HCT116 (cell line): ENCODE results near the gene PRRT4. TPM values are rescaled to one million over a fixed set of nuclear protein-coding genes. Genes with fewer than 3 reads are reported as not detected.

ENCODE experiments used
- ATAC-seq: fragments of 200-7000 bp; cut with Tn5 transposase; 2 replicates; pipeline ENCODE4 v1.9.1; 2020; ENCODE audit warnings: mild to moderate bottlenecking, moderate library complexity
- BruUV-seq: library from RNA; stranded (reverse); fragments of 400-500 nt; replicated peaks from 2 replicates; lab custom pipeline; 2021; lab: Mats Ljungman, UMichigan
- CTCF ChIA-PET: fragments of 300-600 bp; sonication (Branson Sonifier 250); formaldehyde crosslinking; loops from one replicate; lab custom pipeline; 2021; ENCODE audit warnings: antibody characterized with exemption; lab: Charles Lee
- POLR2A ChIA-PET: fragments of 300-600, 350-600 bp; sonication (Branson Sonifier 250); formaldehyde crosslinking; loops from one replicate; lab custom pipeline; 2021; ENCODE audit warnings: antibody characterized with exemption; lab: Charles Lee
- RAD21 ChIA-PET, 2 experiments: fragments of 300-600 bp; sonication (Branson Sonifier 250); formaldehyde crosslinking; loops; one replicate each; lab custom pipeline; 2023; ENCODE audit warnings: low total read pairs in 2 of 2; ENCODE audit not compliant: uncharacterized antibody in 2 of 2, unreplicated experiment in 2 of 2, low non-redundant PET in 1 of 2; lab: Charles Lee
- DNase-seq: peaks from one replicate; pipeline ENCODE4 v3.0.0-alpha.2; 2010; ENCODE audit warnings: low read depth, low spot score
- H2AFZ ChIP-seq: fragments of 200-600 bp; shearing (Covaris generic), sonication (generic); 2 replicates; pipeline ENCODE4 v1.6.1; 2017; ENCODE audit warnings: low read depth, mixed run types, mixed read lengths, antibody characterized with exemption, low read length; ENCODE audit not compliant: poor library complexity, severe bottlenecking
- H3K27ac ChIP-seq: 2 replicates; pipeline ENCODE4 v1.5.1; 2012; ENCODE audit warnings: low read depth, low read length
- H3K27me3 ChIP-seq: fragments of 200-600 bp; sonication (generic); 2 replicates; pipeline ENCODE4 v1.6.1; 2016; ENCODE audit warnings: mixed run types, low read length, mixed read lengths; ENCODE audit not compliant: insufficient read depth
- H3K36me3 ChIP-seq, 2 experiments: fragments of 200-500 bp in 1 of 2; fragments of 200-600 bp in 1 of 2; sonication (Bioruptor generic) in 1 of 2; sonication (generic) in 1 of 2; 2 replicates each; pipeline versions ENCODE4 v1.5.1 to v1.6.1; 2014 to 2016; ENCODE audit warnings: low read length in 2 of 2, inconsistent platforms in 1 of 2, mixed read lengths in 1 of 2, mixed run types in 1 of 2; ENCODE audit not compliant: insufficient read depth in 2 of 2, control insufficient read depth in 1 of 2
- H3K4me1 ChIP-seq, 2 experiments: fragments of 200-600 bp in 1 of 2; sonication (generic) in 1 of 2; 2 replicates each; pipeline versions ENCODE4 v1.5.1 to v1.6.1; 2012 to 2017; ENCODE audit warnings: low read length in 2 of 2, inconsistent platforms in 1 of 2, mild to moderate bottlenecking in 1 of 2, mixed read lengths in 1 of 2, mixed run types in 1 of 2, moderate library complexity in 1 of 2; ENCODE audit not compliant: insufficient read depth in 2 of 2, control insufficient read depth in 1 of 2
- H3K4me2 ChIP-seq: fragments of 200-600 bp; sonication (generic); 2 replicates; pipeline ENCODE4 v1.6.1; 2017; ENCODE audit warnings: mixed run types, low read length, mixed read lengths
- H3K4me3 ChIP-seq, 2 experiments: fragments of 200-600 bp in 1 of 2; sonication (generic) in 1 of 2; replicated peaks in 1 of 2; 2 replicates each; pipeline ENCODE4 v1.5.1; 2011 to 2016; ENCODE audit warnings: low read length in 2 of 2, control low read depth in 1 of 2, low read depth in 1 of 2, mild to moderate bottlenecking in 1 of 2, mixed read lengths in 1 of 2, mixed run types in 1 of 2
- H3K79me2 ChIP-seq: fragments of 200-600 bp; sonication (generic); 2 replicates; pipeline ENCODE4 v1.6.1; 2017; ENCODE audit warnings: mild to moderate bottlenecking, mixed run types, low read length, moderate library complexity, mixed read lengths; ENCODE audit not compliant: insufficient read depth
- H3K9ac ChIP-seq: fragments of 200-600 bp; sonication (generic); 2 replicates; pipeline ENCODE4 v1.6.1; 2016; ENCODE audit warnings: low read length, mixed read lengths
- H3K9me2 ChIP-seq: fragments of 200-600 bp; sonication (generic), shearing (Covaris generic); 2 replicates; pipeline ENCODE4 v1.6.1; 2017; ENCODE audit warnings: mixed run types, mild to moderate bottlenecking, moderate library complexity; ENCODE audit not compliant: insufficient read depth
- H3K9me3 ChIP-seq, 2 experiments: fragments of 200-500 bp in 1 of 2; fragments of 200-600 bp in 1 of 2; sonication (Bioruptor generic) in 1 of 2; sonication (generic) in 1 of 2; 2 replicates each; pipeline ENCODE4 v1.6.1; 2014 to 2017; ENCODE audit warnings: low read length in 2 of 2, mixed read lengths in 2 of 2, inconsistent platforms in 1 of 2, low read depth in 1 of 2, mild to moderate bottlenecking in 1 of 2, mixed run types in 1 of 2, moderate library complexity in 1 of 2; ENCODE audit not compliant: control insufficient read depth in 1 of 2, insufficient read depth in 1 of 2
- H4K20me1 ChIP-seq: fragments of 200-600 bp; sonication (generic), shearing (Covaris generic); 2 replicates; pipeline ENCODE4 v1.6.1; 2017; ENCODE audit warnings: mixed run types, mild to moderate bottlenecking, moderate library complexity; ENCODE audit not compliant: insufficient read depth
- ATF3 ChIP-seq: IDR thresholded peaks from 2 replicates; pipeline ENCODE4 v1.6.1; 2012
- CEBPB ChIP-seq: IDR thresholded peaks from 2 replicates; pipeline ENCODE4 v1.6.1; 2012; ENCODE audit warnings: low read depth
- CTCF ChIP-seq, 3 experiments: fragments of 200-600 bp in 1 of 3; sonication (generic) in 1 of 3; IDR thresholded peaks in 2 of 3; conservative IDR thresholded peaks in 1 of 3; 2 replicates each; pipeline ENCODE4 v1.5.1; 2012 to 2017; ENCODE audit warnings: low read depth in 2 of 3, low read length in 2 of 3, antibody characterized with exemption in 1 of 3, borderline replicate concordance in 1 of 3, control low read depth in 1 of 3, mild to moderate bottlenecking in 1 of 3, mixed read lengths in 1 of 3, mixed run types in 1 of 3, moderate library complexity in 1 of 3; ENCODE audit not compliant: insufficient read depth in 1 of 3
- EGR1 ChIP-seq: IDR thresholded peaks from 2 replicates; pipeline ENCODE4 v1.6.1; 2012; ENCODE audit warnings: low read depth
- ELF1 ChIP-seq: IDR thresholded peaks from 2 replicates; pipeline ENCODE4 v1.6.1; 2012; ENCODE audit warnings: low read depth, borderline replicate concordance
- EZH2 ChIP-seq: fragments of 200-600 bp; sonication (generic); IDR thresholded peaks from 2 replicates; pipeline ENCODE4 v1.6.1; 2017; ENCODE audit warnings: antibody characterized with exemption, mixed run types
- EZH2phosphoT487 ChIP-seq: fragments of 200-600 bp; IDR thresholded peaks from 2 replicates; pipeline ENCODE4 v1.6.1; 2018; ENCODE audit warnings: antibody characterized with exemption, borderline replicate concordance
- FOSL1 ChIP-seq: IDR thresholded peaks from 2 replicates; pipeline ENCODE4 v1.6.1; 2012; ENCODE audit warnings: low read depth
- JUND ChIP-seq: IDR thresholded peaks from 2 replicates; pipeline ENCODE4 v1.6.1; 2012
- POLR2A ChIP-seq: IDR thresholded peaks from 2 replicates; pipeline ENCODE4 v1.7.0; 2011; ENCODE audit warnings: borderline replicate concordance; ENCODE audit not compliant: insufficient read depth, insufficient read length; ENCODE audit errors: extremely low read depth
- POLR2AphosphoS5 ChIP-seq: IDR thresholded peaks from 2 replicates; pipeline ENCODE4 v1.6.1; 2011; ENCODE audit warnings: mild to moderate bottlenecking, low read depth, low read length, moderate library complexity
- RAD21 ChIP-seq: IDR thresholded peaks from 2 replicates; pipeline ENCODE4 v1.6.1; 2012; ENCODE audit warnings: low read depth, mild to moderate bottlenecking
- SIN3A ChIP-seq: IDR thresholded peaks from 2 replicates; pipeline ENCODE4 v1.6.1; 2012; ENCODE audit warnings: low read depth
- SRF ChIP-seq: IDR thresholded peaks from 2 replicates; pipeline ENCODE4 v1.6.1; 2012; ENCODE audit warnings: low read depth
- TCF7L2 ChIP-seq: IDR thresholded peaks from 2 replicates; pipeline ENCODE4 v1.7.0; 2011; ENCODE audit warnings: borderline replicate concordance, inconsistent platforms; ENCODE audit not compliant: insufficient read depth, insufficient read length; ENCODE audit errors: extremely low read depth
- ZBTB33 ChIP-seq: IDR thresholded peaks from 2 replicates; pipeline ENCODE4 v1.6.1; 2011; ENCODE audit warnings: mild to moderate bottlenecking, low read length, moderate library complexity; ENCODE audit not compliant: insufficient replicate concordance; ENCODE audit errors: extremely low read depth
- ZFX ChIP-seq: fragments of 450-650 bp; IDR thresholded peaks from 2 replicates; pipeline ENCODE4 v1.6.1; 2017
- ZNF274 ChIP-seq: fragments of 200-500 bp; sonication (Bioruptor generic); IDR thresholded peaks from 2 replicates; pipeline ENCODE4 v1.6.1; 2014; ENCODE audit warnings: mild to moderate bottlenecking, low read depth, low read length, inconsistent platforms
- intact Hi-C: fragments of 100-400 bp; cut with micrococcal nuclease; formaldehyde crosslinking; loops from 2 replicates; pipeline ENCODE4 v1.10.0; 2022
- total RNA-seq: library from RNA; stranded (reverse); gene quantifications from one replicate; pipeline ENCODE4 v1.2.1, GENCODE V29; 2021; ENCODE audit not compliant: unreplicated experiment

Gene PRRT4
- total RNA-seq, 1 experiment from 2014 or later = 4.0 TPM

- no peaks in the 10 kb centered on the region for H3K9me3 ChIP-seq
- peak overlapping the region; percentile 84 to 96 for H3K4me3 ChIP-seq
- no peaks in the 10 kb centered on the region for H4K20me1 ChIP-seq
- peak overlapping the region; percentile 94 for H3K9ac ChIP-seq
- RAD21 ChIA-PET = no interaction called here
- peak overlapping the region; percentile 73 for H3K27ac ChIP-seq
- H3K9me2 ChIP-seq = no peaks in the 10 kb centered on the region
- BruUV-seq = no TSS peak
- H3K36me3 ChIP-seq = peaks cover 11 to 17% of the 10 kb centered on the region in 2 experiments; a peak in 3 of 4 replicates
- peak; percentile 25 for ATAC-seq
- peaks cover 33% of the 10 kb centered on the region for H3K79me2 ChIP-seq
- intact Hi-C loops = no loop called here
- H2AFZ ChIP-seq = no peak overlapping the region
- peak overlapping the region; percentile 98 for H3K4me2 ChIP-seq
- TF ChIP-seq EZH2 = no peak
- TF ChIP-seq JUND = no peak
- peak; percentile 28 for TF ChIP-seq TCF7L2
- peak; percentile 48; the same call in 1 of the 2 replicates for TF ChIP-seq POLR2AphosphoS5
- no peak for TF ChIP-seq ELF1
- no peak for TF ChIP-seq SIN3A
- TF ChIP-seq ZFX = peak; percentile 80
- no peak for TF ChIP-seq ATF3
- TF ChIP-seq FOSL1 = no peak
- TF ChIP-seq POLR2A = peak; percentile 54
- TF ChIP-seq CEBPB = no peak
- no peak for TF ChIP-seq RAD21
- TF ChIP-seq EGR1 = no peak
- no peak for TF ChIP-seq CTCF (IDR thresholded peaks at IDR 0.05 in 2 of 3, conservative IDR thresholded peaks at IDR 0.05 in 1 of 3; ENCODE audit: borderline replicate concordance in 1 of 3, insufficient read depth in 1 of 3, low read depth in 2 of 3, low read length in 2 of 3)
- TF ChIP-seq ZBTB33 = no peak
- no peak for TF ChIP-seq EZH2phosphoT487
- TF ChIP-seq ZNF274 = no peak
- TF ChIP-seq SRF = no peak
- peaks cover 29 to 53% of the 10 kb centered on the region in 2 experiments for H3K4me1 ChIP-seq
- CTCF ChIA-PET = interaction anchor here (1.1 to 1.3 kb wide), 2 partner anchors 18 to 58 kb away, joined by 3 to 4 read pairs; no protein-coding TSS in a partner anchor
- H3K27me3 ChIP-seq = no peaks in the 10 kb centered on the region
- no peak for DNase-seq
- POLR2A ChIA-PET = no interaction called here
Measured at GRCh38 chr7:128405471-128406313, 44.2 kb upstream of the PRRT4 start.
